GOT3 (cell line): ENCODE data around the gene ROMO1.

Experiments used
- DNase-seq: peaks from one replicate; lab custom pipeline; 2025; ENCODE audit warnings: mixed read lengths; lab: John Stamatoyannopoulos, UW

The ROMO1 gene

GRCh38 chr20:35699127-35699956 is at the start of gene ROMO1, which contains the start of gene NFS1:
TSS of gene ROMO1 (plus strand) at chr20:35699405. CDS start at chr20:35699633, 228 bp downstream.
TSS of gene NFS1 (minus strand) at chr20:35699352. CDS start at chr20:35699288, 64 bp downstream.
- DNase-seq: peak; percentile 57

- DNase-seq: no peak
These were observed 48.6 kb upstream of the ROMO1 start for GRCh38 chr20:35650632-35651031.

- no peak for DNase-seq
These were observed 47.2 kb upstream of the ROMO1 start for GRCh38 chr20:35651958-35652357.

GRCh38 chr20:35652641-35653429 is 46.4 kb upstream of the ROMO1 start:
- DNase-seq: no peak

DNA sequence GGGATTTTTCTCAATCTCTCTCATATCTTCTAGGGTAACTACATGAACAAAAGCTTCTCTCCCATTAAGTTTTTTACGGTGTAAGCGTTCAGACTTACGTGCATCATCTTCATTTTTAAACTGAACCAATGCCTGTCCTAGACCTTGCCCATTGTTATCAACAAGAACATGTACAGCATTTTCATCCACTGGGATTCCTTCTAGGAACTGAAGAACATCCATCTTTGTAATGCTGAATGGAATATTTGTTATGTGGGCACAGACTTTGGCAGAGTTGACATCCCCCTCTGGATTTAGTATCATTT is 45.8 kb upstream of the ROMO1 start:
- no peak for DNase-seq

DNA sequence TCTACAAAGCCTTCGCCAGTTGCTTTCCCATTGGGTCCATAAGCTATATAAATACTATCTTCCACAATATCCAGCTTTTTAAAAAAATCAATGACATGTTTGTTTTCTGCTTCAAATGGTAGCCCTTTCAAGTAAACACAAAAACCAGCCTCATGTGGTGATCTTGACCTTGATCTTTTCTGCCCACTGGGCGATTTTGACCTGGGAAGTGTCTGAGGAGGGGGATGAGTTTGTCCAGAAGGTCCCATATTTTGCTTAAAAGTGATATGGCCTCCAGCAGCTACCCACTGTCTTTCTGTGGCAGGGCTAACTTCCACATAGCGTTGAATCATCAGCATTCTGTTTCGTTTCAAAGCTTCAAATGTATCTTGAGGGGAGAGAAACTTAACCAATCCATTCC is 45.3 kb upstream of the ROMO1 start:
- no peak for DNase-seq

- DNase-seq: no peak
These were observed 44.8 kb upstream of the ROMO1 start for GRCh38 chr20:35654415-35654814.

DNA sequence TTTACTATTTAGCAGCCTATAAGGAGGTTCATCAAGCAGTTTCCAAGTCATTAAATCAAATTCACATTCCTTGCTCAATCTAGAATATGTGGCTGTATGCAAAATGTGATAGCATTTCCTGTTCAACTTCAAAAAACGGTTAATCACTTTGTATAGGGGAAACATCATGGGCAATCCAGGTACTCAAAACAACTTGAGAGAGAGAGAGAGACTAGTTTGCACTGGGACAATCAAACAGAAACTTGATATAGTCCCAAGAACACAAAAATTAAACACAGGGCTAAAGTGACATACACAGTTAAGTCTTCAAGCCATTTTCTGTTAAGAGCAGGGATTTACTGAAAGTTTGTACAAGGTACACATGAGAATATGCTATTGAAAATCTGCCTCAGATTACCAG is 41.9 kb upstream of the ROMO1 start:
- DNase-seq: no peak

GRCh38 chr20:35660122-35660937 is 38.9 kb upstream of the ROMO1 start:
- DNase-seq: no peak

GRCh38 chr20:35661053-35661452 is 38.2 kb upstream of the ROMO1 start:
- DNase-seq: no peak

- DNase-seq: no peak
These were observed 37.3 kb upstream of the ROMO1 start for GRCh38 chr20:35661908-35662307.

- DNase-seq: no peak
These were observed 36.7 kb upstream of the ROMO1 start for GRCh38 chr20:35662551-35662950.

- DNase-seq: no peak
These were observed 35.4 kb upstream of the ROMO1 start for GRCh38 chr20:35663516-35664465.

GRCh38 chr20:35664466-35665206 is 34.6 kb upstream of the ROMO1 start, which contains the start of the genes CPNE1 and RBM12:
TSS of gene CPNE1 (minus strand) at chr20:35664900. CDS start at chr20:35632923, 31,977 bp downstream.
TSS of gene RBM12 (minus strand) at chr20:35664900. CDS start at chr20:35655322, 9,578 bp downstream.
- DNase-seq: peak; percentile 83

GRCh38 chr20:35665949-35666288 is 33.3 kb upstream of the ROMO1 start:
- DNase-seq: no peak

- DNase-seq: no peak
These were observed 30.0 kb upstream of the ROMO1 start for GRCh38 chr20:35669221-35669620.

GRCh38 chr20:35669681-35670080 is 29.5 kb upstream of the ROMO1 start:
- DNase-seq: no peak

GRCh38 chr20:35673884-35674283 is 25.3 kb upstream of the ROMO1 start:
- no peak for DNase-seq

- no peak for DNase-seq
These were observed 24.3 kb upstream of the ROMO1 start for GRCh38 chr20:35674921-35675320.

- no peak for DNase-seq
These were observed 18.6 kb upstream of the ROMO1 start for GRCh38 chr20:35680452-35681183.
